HG03135 (cell line): ENCODE results near the gene NAGA.

Source experiments
- ATAC-seq: cut with Tn5 transposase; IDR thresholded peaks from one replicate; pipeline ENCODE4 v1.9.1; 2021; ENCODE audit warnings: mild to moderate bottlenecking, moderate library complexity; ENCODE audit not compliant: unreplicated experiment

The NAGA gene

GRCh38 chr22:42050641-42051180, 19.9 kb downstream of the NAGA start:
- ATAC-seq = no peak

GRCh38 chr22:42041784-42042183, 28.8 kb downstream of the NAGA start:
- ATAC-seq = no peak

GRCh38 chr22:42039271-42039670, 31.3 kb downstream of the NAGA start:
- no peak for ATAC-seq

GRCh38 chr22:42035256-42035655, 35.4 kb downstream of the NAGA start:
- ATAC-seq = no peak

- ATAC-seq = no peak
These were observed 37.1 kb downstream of the NAGA start for GRCh38 chr22:42033263-42034181.

- ATAC-seq = no peak
These were observed 43.9 kb downstream of the NAGA start for GRCh38 chr22:42026705-42027104.

- ATAC-seq = no peak
These were observed 45.2 kb downstream of the NAGA start for GRCh38 chr22:42025421-42025820.

- no peak for ATAC-seq
These were observed 48.3 kb downstream of the NAGA start for GRCh38 chr22:42022162-42022847.

GRCh38 chr22:42021571-42021970, 49.0 kb downstream of the NAGA start:
- no peak for ATAC-seq

GRCh38 chr22:42018224-42018623, 52.4 kb downstream of the NAGA start:
- ATAC-seq = no peak

GRCh38 chr22:42016111-42016510, 54.5 kb downstream of the NAGA start:
- ATAC-seq = no peak

GRCh38 chr22:42013385-42013784, 57.2 kb downstream of the NAGA start:
- ATAC-seq = no peak

- ATAC-seq = no peak
These were observed 59.8 kb downstream of the NAGA start for GRCh38 chr22:42010778-42011177.
